ENCODE measurements around the gene PLOD1. TPM values are rescaled to one million over a fixed set of nuclear protein-coding genes. Genes with fewer than 3 reads are reported as not detected.

Gene PLOD1
- total and polyA plus RNA-seq, 10 of the 15 experiments (the other 5 are each of a cell fraction or from before 2014, with no cell fraction given) = 10.6 to 42.6 (median 29.3) TPM

GRCh38 chr1:11908095-11908675 lies 26.3 kb upstream of the PLOD1 start (continued):
- TF ChIP-seq RB1 (IDR thresholded peaks at IDR 0.05; ENCODE audit: borderline replicate concordance) (peak; percentile 85; the same call in 1 of the 2 replicates), JUND (IDR thresholded peaks at IDR 0.05; ENCODE audit: low read depth, low read length) (no peak), CHD2 (IDR thresholded peaks at IDR 0.05; ENCODE audit: borderline replicate concordance, low read depth, low read length) (peak; percentile 89), SMC3 (IDR thresholded peaks at IDR 0.05; ENCODE audit: borderline replicate concordance, low read length) (no peak; the same call in 1 of the 2 replicates), SKIL (IDR thresholded peaks at IDR 0.05; ENCODE audit: low read depth, poor library complexity, severe bottlenecking) (peak; percentile 91), FOS (IDR thresholded peaks at IDR 0.05; ENCODE audit: borderline replicate concordance, extremely low read depth, insufficient read length) (no peak), MYC (IDR thresholded peaks at IDR 0.05; ENCODE audit: insufficient read depth, insufficient read length, insufficient replicate concordance, low read length, severe bottlenecking) (no peak), EP300 (IDR thresholded peaks at IDR 0.05; ENCODE audit: borderline replicate concordance in 1 of 2, control insufficient read depth in 1 of 2, low read depth in 2 of 2, low read length in 2 of 2) (peak in 1 of 2 experiments; percentile 82; a peak in 1 of 4 replicates), ZSCAN29 (IDR thresholded peaks at IDR 0.05) (peak; percentile 86), STAT1 (conservative IDR thresholded peaks at IDR 0.05) (peak; percentile 98), SIN3A (IDR thresholded peaks at IDR 0.05; ENCODE audit: low read depth, low read length) (peak; percentile 44; the same call in 1 of the 2 replicates), RAD51 (IDR thresholded peaks at IDR 0.05) (peak; percentile 76), WRNIP1 (IDR thresholded peaks at IDR 0.05; ENCODE audit: borderline replicate concordance, low read depth, low read length) (no peak), RCOR1 (conservative IDR thresholded peaks at IDR 0.05; ENCODE audit: low read depth, low read length) (peak; percentile 95), ASH2L (IDR thresholded peaks at IDR 0.05; ENCODE audit: borderline replicate concordance, low read depth) (no peak), NR2C2 (IDR thresholded peaks at IDR 0.05; ENCODE audit: borderline replicate concordance, control insufficient read depth, insufficient read length, low read depth) (no peak), BCLAF1 (IDR thresholded peaks at IDR 0.05) (peak; percentile 78)
- TF ChIP-seq, protein P1, sequence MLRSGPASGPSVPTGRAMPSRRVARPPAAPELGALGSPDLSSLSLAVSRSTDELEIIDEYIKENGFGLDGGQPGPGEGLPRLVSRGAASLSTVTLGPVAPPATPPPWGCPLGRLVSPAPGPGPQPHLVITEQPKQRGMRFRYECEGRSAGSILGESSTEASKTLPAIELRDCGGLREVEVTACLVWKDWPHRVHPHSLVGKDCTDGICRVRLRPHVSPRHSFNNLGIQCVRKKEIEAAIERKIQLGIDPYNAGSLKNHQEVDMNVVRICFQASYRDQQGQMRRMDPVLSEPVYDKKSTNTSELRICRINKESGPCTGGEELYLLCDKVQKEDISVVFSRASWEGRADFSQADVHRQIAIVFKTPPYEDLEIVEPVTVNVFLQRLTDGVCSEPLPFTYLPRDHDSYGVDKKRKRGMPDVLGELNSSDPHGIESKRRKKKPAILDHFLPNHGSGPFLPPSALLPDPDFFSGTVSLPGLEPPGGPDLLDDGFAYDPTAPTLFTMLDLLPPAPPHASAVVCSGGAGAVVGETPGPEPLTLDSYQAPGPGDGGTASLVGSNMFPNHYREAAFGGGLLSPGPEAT (IDR thresholded peaks at IDR 0.05; ENCODE audit: low read depth) = peak; percentile 72; the same call in 1 of the 2 replicates
- TF ChIP-seq, protein P2, sequence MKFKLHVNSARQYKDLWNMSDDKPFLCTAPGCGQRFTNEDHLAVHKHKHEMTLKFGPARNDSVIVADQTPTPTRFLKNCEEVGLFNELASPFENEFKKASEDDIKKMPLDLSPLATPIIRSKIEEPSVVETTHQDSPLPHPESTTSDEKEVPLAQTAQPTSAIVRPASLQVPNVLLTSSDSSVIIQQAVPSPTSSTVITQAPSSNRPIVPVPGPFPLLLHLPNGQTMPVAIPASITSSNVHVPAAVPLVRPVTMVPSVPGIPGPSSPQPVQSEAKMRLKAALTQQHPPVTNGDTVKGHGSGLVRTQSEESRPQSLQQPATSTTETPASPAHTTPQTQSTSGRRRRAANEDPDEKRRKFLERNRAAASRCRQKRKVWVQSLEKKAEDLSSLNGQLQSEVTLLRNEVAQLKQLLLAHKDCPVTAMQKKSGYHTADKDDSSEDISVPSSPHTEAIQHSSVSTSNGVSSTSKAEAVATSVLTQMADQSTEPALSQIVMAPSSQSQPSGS (IDR thresholded peaks at IDR 0.05; ENCODE audit: low read length) = peak; percentile 100
- TF ChIP-seq, protein P3, sequence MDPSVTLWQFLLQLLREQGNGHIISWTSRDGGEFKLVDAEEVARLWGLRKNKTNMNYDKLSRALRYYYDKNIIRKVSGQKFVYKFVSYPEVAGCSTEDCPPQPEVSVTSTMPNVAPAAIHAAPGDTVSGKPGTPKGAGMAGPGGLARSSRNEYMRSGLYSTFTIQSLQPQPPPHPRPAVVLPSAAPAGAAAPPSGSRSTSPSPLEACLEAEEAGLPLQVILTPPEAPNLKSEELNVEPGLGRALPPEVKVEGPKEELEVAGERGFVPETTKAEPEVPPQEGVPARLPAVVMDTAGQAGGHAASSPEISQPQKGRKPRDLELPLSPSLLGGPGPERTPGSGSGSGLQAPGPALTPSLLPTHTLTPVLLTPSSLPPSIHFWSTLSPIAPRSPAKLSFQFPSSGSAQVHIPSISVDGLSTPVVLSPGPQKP (IDR thresholded peaks at IDR 0.05; ENCODE audit: low read depth, low read length) = no peak; the same call in 1 of the 2 replicates

All from GM12878 (cell line).